DMS53 treated with DMSO at 0.1 percent for 48 hours (cell line): Measurements from ENCODE around the gene ACTR1A.
A peak's percentile ranks its signal among the peaks of the same experiment; 100 is the strongest.

Experiments
- DNase-seq: peaks from one replicate; lab custom pipeline; 2025; ENCODE audit not compliant: unreplicated experiment; lab: John Stamatoyannopoulos, UW

Gene ACTR1A

GRCh38 chr10:102485093-102485784 lies 17.3 kb downstream of the ACTR1A start:
- DNase-seq: no peak

- no peak for DNase-seq
Observed at GRCh38 chr10:102484021-102484420, 18.5 kb downstream of the ACTR1A start.

DNA sequence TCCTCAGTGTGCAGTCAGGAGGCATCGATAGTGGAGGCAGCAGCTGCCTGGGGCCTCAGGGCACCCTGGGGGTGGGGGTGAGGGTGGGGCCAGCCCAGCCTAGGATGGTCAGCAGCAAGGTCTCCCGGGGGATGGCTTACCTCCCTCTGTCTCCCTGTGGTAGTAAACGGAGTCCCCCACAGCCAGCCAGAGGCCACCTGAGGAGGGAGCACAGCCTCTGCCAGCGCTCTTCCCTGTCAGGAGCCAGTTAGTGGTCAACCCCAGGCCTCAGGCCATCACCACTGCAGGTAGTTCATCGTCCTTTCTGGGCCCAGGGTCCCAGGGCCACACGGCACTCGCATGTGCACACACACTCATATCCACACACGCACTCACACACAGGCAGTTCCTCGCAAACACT lies 22.1 kb downstream of the ACTR1A start:
- no peak for DNase-seq

GRCh38 chr10:102479651-102480050 lies 22.9 kb downstream of the ACTR1A start:
- peak; percentile 16 for DNase-seq

- DNase-seq: no peak
Observed at GRCh38 chr10:102476466-102477141, 25.9 kb downstream of the ACTR1A start.

DNA sequence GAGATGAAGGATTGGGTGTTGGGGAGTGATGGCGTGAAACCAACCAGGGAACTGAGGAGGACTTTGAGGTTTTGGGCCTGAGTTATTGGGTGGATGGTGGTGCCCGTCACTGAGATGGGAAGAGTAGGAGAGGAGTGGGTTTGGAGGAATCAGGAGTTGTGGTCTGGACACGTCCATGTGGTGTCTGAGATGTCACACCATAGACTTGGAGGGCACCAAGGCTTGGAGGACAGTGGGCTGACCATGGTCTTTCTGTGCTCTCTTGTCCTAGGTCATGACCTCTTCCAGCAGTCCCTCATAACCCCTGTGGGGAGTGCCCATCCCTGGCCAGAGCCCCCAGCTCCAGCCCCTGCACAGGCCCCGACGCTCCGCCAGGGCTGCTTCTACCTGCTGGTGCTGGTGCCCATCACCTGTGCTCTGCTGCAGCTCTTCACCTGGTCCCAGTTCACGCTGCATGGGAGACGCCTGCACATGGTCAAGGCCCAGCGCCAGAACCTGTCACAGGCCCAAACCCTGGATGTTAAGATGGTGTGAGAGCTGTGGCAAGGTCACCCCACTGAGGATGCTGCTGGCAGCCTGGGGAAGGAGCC lies 27.0 kb downstream of the ACTR1A start:
- no peak for DNase-seq

DNA sequence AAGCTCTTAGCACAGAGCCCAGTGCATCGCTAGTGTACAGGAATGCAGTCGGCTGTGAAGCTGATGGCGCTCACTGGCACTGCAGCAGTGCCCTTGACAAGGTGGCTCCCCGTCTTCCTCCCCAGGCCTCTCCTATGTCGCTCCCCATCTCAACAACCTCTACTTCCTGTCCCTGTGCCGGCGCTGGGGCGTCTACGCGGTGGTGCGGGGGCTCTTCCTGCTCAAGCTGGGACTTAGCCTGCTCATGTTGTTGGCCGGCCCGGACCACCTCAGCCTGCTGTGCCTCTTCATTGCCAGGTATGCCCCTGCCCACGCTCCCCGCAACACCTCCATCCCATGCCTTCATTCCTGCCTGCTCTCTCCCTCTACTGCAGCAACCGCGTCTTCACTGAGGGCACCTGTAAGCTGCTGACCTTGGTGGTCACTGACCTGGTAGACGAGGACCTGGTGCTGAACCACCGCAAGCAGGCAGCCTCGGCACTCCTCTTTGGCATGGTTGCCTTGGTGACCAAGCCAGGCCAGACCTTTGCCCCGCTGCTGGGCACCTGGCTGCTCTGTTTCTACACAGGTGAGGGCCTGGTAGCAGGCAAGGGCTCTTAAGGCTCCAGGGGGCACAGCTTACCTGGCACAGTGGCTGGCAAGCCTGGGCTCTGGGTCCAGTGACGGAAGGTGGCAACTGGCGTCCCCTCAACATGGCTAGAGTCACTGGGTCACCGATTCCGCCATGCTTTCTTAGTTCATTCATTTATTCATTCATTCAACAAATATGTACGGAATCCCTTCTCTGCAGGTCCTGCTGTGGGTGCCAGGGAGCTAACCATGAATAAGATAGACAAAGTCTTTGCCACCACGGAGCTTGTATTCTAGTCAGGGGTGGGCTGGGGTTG lies 28.8 kb downstream of the ACTR1A start:
- no peak for DNase-seq

- no peak for DNase-seq
Observed at GRCh38 chr10:102470579-102471546, 31.6 kb downstream of the ACTR1A start.

DNA sequence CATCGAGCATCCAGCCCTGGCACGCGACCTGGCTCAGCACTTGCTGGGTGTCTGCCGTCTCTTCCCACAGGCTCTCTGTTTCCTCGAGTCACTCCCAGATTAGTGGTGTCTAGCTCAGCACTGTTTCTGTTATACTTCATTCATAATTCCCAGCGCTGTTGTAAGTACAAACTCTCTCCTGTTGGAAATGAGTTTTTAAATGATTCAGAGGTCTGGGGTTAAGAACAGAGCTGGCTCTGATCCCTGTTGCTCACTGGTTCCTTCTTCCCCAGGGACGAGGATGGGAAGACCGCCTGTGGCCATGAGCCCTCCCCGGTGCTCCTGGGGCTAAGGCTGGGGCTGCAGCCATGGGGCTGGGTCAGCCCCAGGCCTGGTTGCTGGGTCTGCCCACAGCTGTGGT lies 33.8 kb downstream of the ACTR1A start:
- DNase-seq: no peak

GRCh38 chr10:102467971-102468438 lies 34.5 kb downstream of the ACTR1A start:
- DNase-seq: no peak

GRCh38 chr10:102467318-102467717 lies 35.2 kb downstream of the ACTR1A start:
- DNase-seq: no peak

GRCh38 chr10:102465466-102465865 lies 37.0 kb downstream of the ACTR1A start:
- no peak for DNase-seq

DNA sequence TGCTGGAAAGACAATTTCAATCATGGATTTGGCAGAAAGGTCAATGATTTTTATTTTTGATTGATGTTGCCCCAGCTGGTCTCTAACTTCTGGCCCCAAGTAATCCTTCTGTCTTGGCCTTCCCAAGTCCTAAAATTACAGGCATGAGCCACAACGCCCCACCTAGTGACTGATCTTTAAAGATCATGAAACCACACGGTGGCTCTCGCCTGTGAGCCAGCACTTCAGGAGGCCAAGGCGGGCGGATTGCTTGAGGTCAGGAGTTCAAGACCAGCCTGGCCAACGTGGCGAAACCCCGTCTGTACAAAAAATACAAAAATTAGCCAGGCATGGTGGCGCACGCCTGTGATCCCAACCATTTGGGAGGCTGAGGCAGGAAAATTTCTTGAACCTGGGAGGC lies 38.5 kb downstream of the ACTR1A start:
- no peak for DNase-seq

GRCh38 chr10:102462512-102463054 lies 39.9 kb downstream of the ACTR1A start:
- DNase-seq: no peak

- peak; percentile 86 for DNase-seq
Observed at GRCh38 chr10:102461187-102462054, 41.1 kb downstream of the ACTR1A start.

DNA sequence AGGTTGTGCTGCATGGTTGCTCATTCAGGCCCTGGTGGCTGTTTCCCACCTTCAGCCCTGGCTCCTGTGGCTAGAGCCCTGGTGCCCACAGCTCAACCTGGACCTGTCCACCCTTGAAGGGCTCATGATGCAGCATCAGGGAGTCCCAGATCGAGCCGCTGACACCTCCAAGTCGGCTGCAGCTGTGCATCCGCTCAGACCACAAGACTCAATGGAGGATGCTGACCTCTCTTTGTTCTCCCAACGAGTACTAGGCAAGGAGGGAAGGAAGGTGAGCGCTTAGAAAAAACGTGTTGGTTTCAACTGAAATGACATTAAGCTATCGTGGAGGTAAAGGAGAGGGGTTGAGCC lies 41.7 kb downstream of the ACTR1A start:
- DNase-seq: peak; percentile 82

DNA sequence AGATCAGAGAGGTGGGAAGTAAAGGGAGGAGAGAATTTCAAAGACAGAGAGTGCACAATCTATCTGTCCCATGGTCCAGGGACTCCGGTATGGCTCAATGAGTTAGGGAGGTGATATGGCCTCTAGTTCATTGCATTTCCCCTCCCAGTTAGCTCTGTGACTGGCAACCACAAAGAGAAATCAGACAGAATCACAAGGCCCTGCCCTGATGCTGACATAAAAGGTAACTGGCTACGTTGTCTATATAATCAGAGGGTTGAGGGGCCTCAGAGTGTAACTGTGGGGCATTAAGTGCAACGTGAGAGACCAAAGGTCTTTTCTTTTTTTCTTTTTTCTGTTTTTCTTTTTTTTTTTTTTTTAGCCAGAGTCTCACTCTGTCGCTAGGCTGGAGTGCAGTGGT lies 43.9 kb downstream of the ACTR1A start:
- DNase-seq: no peak

DNA sequence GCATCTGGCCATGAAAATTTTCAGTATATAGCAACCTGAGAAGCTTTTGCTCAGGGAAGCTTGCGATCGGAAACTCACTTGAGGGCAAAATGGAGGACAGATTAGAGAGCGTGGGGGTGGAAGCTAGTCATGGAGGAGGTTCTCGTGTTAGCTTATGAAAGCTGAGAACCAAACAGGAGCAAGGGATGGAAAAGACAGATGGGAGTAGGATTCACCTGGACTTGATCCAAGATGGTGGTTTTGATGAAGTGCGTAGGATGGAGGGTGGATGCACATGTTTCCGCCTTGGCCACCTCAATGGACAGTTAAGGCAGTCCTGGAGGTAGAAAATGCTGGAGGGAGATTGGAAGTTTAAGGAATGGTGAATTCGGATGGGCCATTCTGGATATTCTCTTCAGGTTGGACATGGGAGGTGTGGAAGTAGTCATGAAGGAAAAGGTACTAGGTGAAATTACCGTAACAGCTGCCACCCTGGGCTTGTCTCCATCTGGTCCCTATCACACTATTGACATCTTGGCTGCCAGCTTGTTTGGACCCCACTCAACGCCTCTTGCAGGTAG lies 44.8 kb downstream of the ACTR1A start:
- no peak for DNase-seq
